WERI-Rb-1 (cell line): Measurements from ENCODE around the gene PCNX2.
A peak's percentile ranks its signal among the peaks of the same experiment; 100 is the strongest.

Experiments
- DNase-seq: peaks from one replicate; pipeline ENCODE4 v3.0.0-alpha.2; 2020
- H3K27ac ChIP-seq: fragments of 250-450 bp; sonication (Bioruptor Pico); 2 replicates; pipeline ENCODE4 v1.5.1; 2020; ENCODE audit warnings: mild to moderate bottlenecking, moderate library complexity
- H3K27me3 ChIP-seq: fragments of 250-450 bp; sonication (Bioruptor Pico); 2 replicates; pipeline ENCODE4 v1.5.1; 2021; ENCODE audit warnings: mild to moderate bottlenecking, low read depth, moderate library complexity; ENCODE audit not compliant: insufficient read depth, severe bottlenecking
- H3K36me3 ChIP-seq: fragments of 250-450 bp; sonication (Bioruptor Pico); 2 replicates; pipeline ENCODE4 v1.5.1; 2020; ENCODE audit warnings: mild to moderate bottlenecking, moderate library complexity
- H3K4me3 ChIP-seq: 2 replicates; pipeline ENCODE4 v1.5.1; 2011; ENCODE audit warnings: low read depth, mild to moderate bottlenecking, control low read depth, low read length
- H3K9me3 ChIP-seq: fragments of 250-450 bp; sonication (Bioruptor Pico); 2 replicates; pipeline ENCODE4 v1.5.1; 2021; ENCODE audit warnings: mild to moderate bottlenecking, moderate library complexity; ENCODE audit not compliant: severe bottlenecking
- CTCF ChIP-seq: IDR thresholded peaks from 2 replicates; pipeline ENCODE4 v1.5.1; 2011; ENCODE audit warnings: low read depth, mild to moderate bottlenecking, control low read depth, inconsistent platforms, low read length

Gene PCNX2

GRCh38 chr1:233240829-233241682, 54.5 kb downstream of the PCNX2 start:
- no peaks in the 10 kb centered on the region for H3K36me3 ChIP-seq
- H3K4me3 ChIP-seq: no peak overlapping the region
- H3K9me3 ChIP-seq: no peaks in the 10 kb centered on the region
- TF ChIP-seq CTCF: peak; percentile 97
- peak; percentile 75 for DNase-seq
- H3K27ac ChIP-seq: no peak overlapping the region
- no peaks in the 10 kb centered on the region for H3K27me3 ChIP-seq

GRCh38 chr1:233240371-233240770, 55.2 kb downstream of the PCNX2 start:
- no peak for TF ChIP-seq CTCF
- DNase-seq: no peak
- H3K4me3 ChIP-seq: no peak overlapping the region
- H3K36me3 ChIP-seq: no peaks in the 10 kb centered on the region
- no peak overlapping the region for H3K27ac ChIP-seq
- no peaks in the 10 kb centered on the region for H3K9me3 ChIP-seq
- no peaks in the 10 kb centered on the region for H3K27me3 ChIP-seq

GRCh38 chr1:233238884-233239431, 56.6 kb downstream of the PCNX2 start:
- no peaks in the 10 kb centered on the region for H3K9me3 ChIP-seq
- TF ChIP-seq CTCF: peak; percentile 38; the same call in 1 of the 2 replicates
- H3K27me3 ChIP-seq: no peaks in the 10 kb centered on the region
- H3K4me3 ChIP-seq: no peak overlapping the region
- H3K36me3 ChIP-seq: no peaks in the 10 kb centered on the region
- DNase-seq: no peak
- H3K27ac ChIP-seq: no peak overlapping the region

GRCh38 chr1:233237647-233238046, 57.9 kb downstream of the PCNX2 start:
- DNase-seq: no peak
- no peaks in the 10 kb centered on the region for H3K9me3 ChIP-seq
- H3K4me3 ChIP-seq: no peak overlapping the region
- no peak for TF ChIP-seq CTCF
- H3K36me3 ChIP-seq: no peaks in the 10 kb centered on the region
- H3K27ac ChIP-seq: no peak overlapping the region
- no peaks in the 10 kb centered on the region for H3K27me3 ChIP-seq

- Histone ChIP-seq H3K4me3 (no peak overlapping the region), H3K36me3 (no peaks in the 10 kb centered on the region), H3K27ac (no peak overlapping the region), H3K9me3 (no peaks in the 10 kb centered on the region), H3K27me3 (no peaks in the 10 kb centered on the region)
- peak; percentile 41 for DNase-seq
- no peak for TF ChIP-seq CTCF
Measured at GRCh38 chr1:233233508-233234040, 62.0 kb downstream of the PCNX2 start.
